SU-DHL-6 (cell line): Measurements from ENCODE around the gene SEPTIN12.

Experiments used
- H2AFZ ChIP-seq: fragments of 200-600 bp; sonication (generic); 2 replicates; pipeline ENCODE4 v1.6.1; 2014; ENCODE audit warnings: low read depth, mild to moderate bottlenecking, moderate library complexity, mixed read lengths, antibody characterized with exemption, low read length; ENCODE audit not compliant: severe bottlenecking
- H3F3A ChIP-seq: fragments of 200-600 bp; shearing (Covaris generic); 2 replicates; pipeline ENCODE4 v1.6.0; 2016; ENCODE audit warnings: antibody characterized with exemption, mild to moderate bottlenecking; ENCODE audit not compliant: insufficient read depth
- H3K27ac ChIP-seq: fragments of 200-600 bp; sonication (generic); 2 replicates; pipeline ENCODE4 v1.5.1; 2016; ENCODE audit warnings: low read depth, mild to moderate bottlenecking, low read length, moderate library complexity, mixed read lengths
- H3K27me3 ChIP-seq: fragments of 200-600 bp; sonication (generic), shearing (Covaris generic); 2 replicates; pipeline ENCODE4 v1.6.0; 2014; ENCODE audit warnings: mild to moderate bottlenecking, low read length
- H3K36me3 ChIP-seq: fragments of 200-600 bp; sonication (generic); 2 replicates; pipeline ENCODE4 v1.6.1; 2014; ENCODE audit warnings: mild to moderate bottlenecking, low read length, mixed read lengths
- H3K4me2 ChIP-seq: fragments of 300-600, 200-600 bp; shearing (Covaris generic), sonication (generic); 2 replicates; pipeline ENCODE4 v1.6.0; 2014; ENCODE audit warnings: low read length, low read depth, mild to moderate bottlenecking; ENCODE audit not compliant: poor library complexity, severe bottlenecking
- H3K4me3 ChIP-seq: fragments of 200-600 bp; sonication (generic); 2 replicates; pipeline ENCODE4 v1.5.1; 2014; ENCODE audit warnings: antibody characterized with exemption, low read length, mild to moderate bottlenecking, mixed read lengths; ENCODE audit not compliant: insufficient read depth, poor library complexity, severe bottlenecking
- H3K79me2 ChIP-seq: fragments of 200-600 bp; sonication (generic); 2 replicates; pipeline ENCODE4 v1.6.1; 2014; ENCODE audit warnings: mild to moderate bottlenecking, low read length, moderate library complexity; ENCODE audit not compliant: insufficient read depth
- H3K9ac ChIP-seq: fragments of 200-600 bp; sonication (generic); 2 replicates; pipeline ENCODE4 v1.7.0; 2014; ENCODE audit warnings: mild to moderate bottlenecking, low read length
- H3K9me2 ChIP-seq: fragments of 200-600 bp; sonication (generic); replicated peaks from 2 replicates; pipeline ENCODE4 v1.6.1; 2014; ENCODE audit warnings: low read length; ENCODE audit not compliant: insufficient read depth
- H3K9me3 ChIP-seq: fragments of 200-600 bp; sonication (generic); 2 replicates; pipeline ENCODE4 v1.6.1; 2014; ENCODE audit warnings: low read length, mixed read lengths; ENCODE audit not compliant: insufficient read depth
- H4K20me1 ChIP-seq: fragments of 200-600 bp; sonication (generic); 2 replicates; pipeline ENCODE4 v1.6.1; 2014; ENCODE audit warnings: low read depth, mild to moderate bottlenecking, antibody characterized with exemption, low read length, moderate library complexity, mixed read lengths
- EZH2phosphoT487 ChIP-seq: fragments of 200-600 bp; sonication (generic), shearing (Covaris generic); conservative IDR thresholded peaks from 2 replicates; pipeline ENCODE4 v1.6.1; 2018; ENCODE audit warnings: mild to moderate bottlenecking, antibody characterized with exemption, low read length, moderate library complexity, mixed read lengths
- TF ChIP-seq, protein P1 (sequence below): fragments of 200-600 bp; sonication (generic); IDR thresholded peaks from one replicate; pipeline ENCODE4 v1.5.1; 2017; ENCODE audit warnings: antibody characterized with exemption, mild to moderate bottlenecking, low read length, moderate library complexity; ENCODE audit not compliant: insufficient read depth, poor library complexity, severe bottlenecking

Gene SEPTIN12

GRCh38 chr16:4750896-4751295 lies 37.2 kb downstream of the SEPTIN12 start:
- Histone ChIP-seq H3K4me2 (no peak overlapping the region), H3K9ac (no peak overlapping the region), H2AFZ (no peak overlapping the region), H3K4me3 (no peak overlapping the region), H3K27me3 (no peaks in the 10 kb centered on the region), H3K9me3 (no peaks in the 10 kb centered on the region), H3K36me3 (0 out of 2 replicates have a peak, but pooled peaks cover 4% of the 10 kb centered on the region), H3F3A (no peaks in the 10 kb centered on the region), H3K9me2 (no peaks in the 10 kb centered on the region), H3K79me2 (no peaks in the 10 kb centered on the region), H3K27ac (no peak overlapping the region), H4K20me1 (no peaks in the 10 kb centered on the region)
- TF ChIP-seq EZH2phosphoT487, result no peak
- TF ChIP-seq, protein P1, sequence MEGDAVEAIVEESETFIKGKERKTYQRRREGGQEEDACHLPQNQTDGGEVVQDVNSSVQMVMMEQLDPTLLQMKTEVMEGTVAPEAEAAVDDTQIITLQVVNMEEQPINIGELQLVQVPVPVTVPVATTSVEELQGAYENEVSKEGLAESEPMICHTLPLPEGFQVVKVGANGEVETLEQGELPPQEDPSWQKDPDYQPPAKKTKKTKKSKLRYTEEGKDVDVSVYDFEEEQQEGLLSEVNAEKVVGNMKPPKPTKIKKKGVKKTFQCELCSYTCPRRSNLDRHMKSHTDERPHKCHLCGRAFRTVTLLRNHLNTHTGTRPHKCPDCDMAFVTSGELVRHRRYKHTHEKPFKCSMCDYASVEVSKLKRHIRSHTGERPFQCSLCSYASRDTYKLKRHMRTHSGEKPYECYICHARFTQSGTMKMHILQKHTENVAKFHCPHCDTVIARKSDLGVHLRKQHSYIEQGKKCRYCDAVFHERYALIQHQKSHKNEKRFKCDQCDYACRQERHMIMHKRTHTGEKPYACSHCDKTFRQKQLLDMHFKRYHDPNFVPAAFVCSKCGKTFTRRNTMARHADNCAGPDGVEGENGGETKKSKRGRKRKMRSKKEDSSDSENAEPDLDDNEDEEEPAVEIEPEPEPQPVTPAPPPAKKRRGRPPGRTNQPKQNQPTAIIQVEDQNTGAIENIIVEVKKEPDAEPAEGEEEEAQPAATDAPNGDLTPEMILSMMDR, result no peak

- no peaks in the 10 kb centered on the region for H4K20me1 ChIP-seq
- H3K9me3 ChIP-seq, result no peaks in the 10 kb centered on the region
- H3K27ac ChIP-seq, result no peak overlapping the region
- H3K4me3 ChIP-seq, result no peak overlapping the region
- no peak overlapping the region for H2AFZ ChIP-seq
- H3K79me2 ChIP-seq, result no peaks in the 10 kb centered on the region
- TF ChIP-seq EZH2phosphoT487, result no peak
- TF ChIP-seq, protein P1, result no peak
- no peaks in the 10 kb centered on the region for H3K36me3 ChIP-seq
- no peak overlapping the region for H3K4me2 ChIP-seq
- H3K9me2 ChIP-seq, result no peaks in the 10 kb centered on the region
- H3F3A ChIP-seq, result no peaks in the 10 kb centered on the region
- H3K9ac ChIP-seq, result no peak overlapping the region
- no peaks in the 10 kb centered on the region for H3K27me3 ChIP-seq
Measured at GRCh38 chr16:4749700-4750257, 38.4 kb downstream of the SEPTIN12 start.

DNA sequence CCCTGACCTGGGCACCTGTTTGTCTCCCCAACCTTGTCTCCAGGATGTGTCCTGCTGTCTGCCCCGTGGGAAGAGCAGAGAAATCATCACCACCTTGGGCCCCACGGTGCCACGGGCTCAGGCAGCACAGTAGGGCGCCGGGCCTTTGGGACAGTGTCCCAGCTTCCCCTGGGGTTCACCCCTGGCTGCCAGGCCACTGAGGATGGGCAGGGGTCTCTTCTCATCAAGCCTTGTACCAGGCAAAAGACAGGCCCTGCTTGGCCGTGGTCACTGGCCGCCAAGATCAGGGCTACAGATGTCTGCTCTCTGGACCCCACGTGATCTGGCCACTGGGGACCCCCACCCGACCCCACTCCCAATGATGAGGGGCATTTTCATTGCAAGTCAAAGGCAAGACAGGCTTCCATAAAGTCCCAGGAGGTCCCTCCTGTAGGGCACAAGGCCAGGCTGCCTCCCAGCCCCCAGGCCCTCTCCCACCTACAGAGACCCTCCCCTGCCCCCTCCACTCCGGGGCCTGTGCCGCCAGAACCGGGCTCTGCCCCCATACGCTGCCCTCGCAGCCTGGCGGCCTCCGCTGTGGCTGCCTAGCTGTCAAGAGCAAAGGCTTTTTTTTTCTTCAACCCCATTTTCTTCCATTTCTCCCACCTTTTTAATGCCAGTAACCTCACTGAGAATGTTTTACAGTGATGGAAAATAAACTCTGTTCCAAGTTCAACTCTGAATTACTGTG lies 39.3 kb downstream of the SEPTIN12 start:
- no peaks in the 10 kb centered on the region for H4K20me1 ChIP-seq
- no peak overlapping the region for H3K4me3 ChIP-seq
- H3K9me2 ChIP-seq, result no peaks in the 10 kb centered on the region
- TF ChIP-seq, protein P1, result no peak
- no peak for TF ChIP-seq EZH2phosphoT487
- no peak overlapping the region for H3K9ac ChIP-seq
- no peaks in the 10 kb centered on the region for H3K36me3 ChIP-seq
- H3K27ac ChIP-seq, result peak overlapping the region; percentile 8; the same call in 1 of the 2 replicates
- no peaks in the 10 kb centered on the region for H3K27me3 ChIP-seq
- no peak overlapping the region for H3K4me2 ChIP-seq
- no peak overlapping the region for H2AFZ ChIP-seq
- no peaks in the 10 kb centered on the region for H3K79me2 ChIP-seq
- no peaks in the 10 kb centered on the region for H3F3A ChIP-seq
- H3K9me3 ChIP-seq, result no peaks in the 10 kb centered on the region
